ENCODE results near the gene VPS26A. TPM values are rescaled to one million over a fixed set of nuclear protein-coding genes. Genes with fewer than 3 reads are reported as not detected.

Gene VPS26A
- total and polyA plus RNA-seq, 2 donors (not counting 3 experiments of a cell fraction or from before 2014, with no cell fraction given) = 11.7 to 60.3 TPM

- no peaks in the 10 kb centered on the region for H3K36me3 ChIP-seq (ENCODE audit: control insufficient read depth in 2 of 2, extremely low read depth in 1 of 2, insufficient read depth in 2 of 2, low read length in 2 of 2)
- peaks cover 7% of the 10 kb centered on the region for H4K20me1 ChIP-seq (replicated peaks; ENCODE audit: control insufficient read depth, extremely low read depth, insufficient read depth, low read length)
- H2AFZ ChIP-seq (ENCODE audit: low read depth, low read length) = no peak overlapping the region
- ChIA-PET CTCF (interaction anchor here (1.3 to 5.2 kb wide), 3 partner anchors 120 to 287 kb away, joined by 4 to 51 read pairs (median 5); partner anchors contain the start of gene DDX21), POLR2A (no interaction called here)
- FAIRE-seq (no peak), DNase-seq (ENCODE audit: low read depth, low spot score) (no peak)
- no peaks in the 10 kb centered on the region for H3K9me1 ChIP-seq (replicated peaks; ENCODE audit: control insufficient read depth, extremely low read depth, insufficient read depth, low read length)
- no peaks in the 10 kb centered on the region for H3K27me3 ChIP-seq (ENCODE audit: control insufficient read depth in 2 of 2, insufficient read depth in 2 of 2, low read length in 2 of 2)
- no TSS peak for BruUV-seq (replicated peaks)
- TF ChIP-seq MAX (IDR thresholded peaks at IDR 0.05; ENCODE audit: insufficient read depth, insufficient read length) (no peak), POLR2AphosphoS5 (IDR thresholded peaks at IDR 0.05; ENCODE audit: insufficient read depth, low read depth, low read length) (no peak), POLR2A (IDR thresholded peaks at IDR 0.05; ENCODE audit: low read depth, low read length) (no peak), JUN (IDR thresholded peaks at IDR 0.05; ENCODE audit: borderline replicate concordance, insufficient read depth, insufficient read length, low read depth) (no peak), CTCF (IDR thresholded peaks at IDR 0.05; ENCODE audit: extremely low read depth in 1 of 2, insufficient read depth in 1 of 2, low read depth in 1 of 2, low read length in 2 of 2) (no peak), GATA2 (IDR thresholded peaks at IDR 0.05; ENCODE audit: insufficient read depth, insufficient read length, low read depth, low read length) (no peak), EZH2 (IDR thresholded peaks at IDR 0.05; ENCODE audit: borderline replicate concordance, low read depth, low read length, severe bottlenecking) (no peak), MYC (IDR thresholded peaks at IDR 0.05; ENCODE audit: low read depth, low read length) (no peak), FOS (IDR thresholded peaks at IDR 0.05; ENCODE audit: borderline replicate concordance, insufficient read depth, low read length) (no peak)
- H3K4me1 ChIP-seq (ENCODE audit: control insufficient read depth, extremely low read depth, insufficient read depth, low read length) = peaks cover 16% of the 10 kb centered on the region
- dilution Hi-C loops (cut with MboI; ENCODE audit: extremely low pct_ligation_motif_present, low sequenced_read_pairs) (no loop called here), intact Hi-C loops (cut with micrococcal nuclease) (loop anchor here (2.0 kb wide), 1 partner anchor 97 kb away; no protein-coding TSS in a partner anchor)
- H3K9me3 ChIP-seq (replicated peaks; ENCODE audit: control insufficient read depth, insufficient read depth, low read length) = no peaks in the 10 kb centered on the region
- peaks cover 58% of the 10 kb centered on the region for H3K79me2 ChIP-seq (ENCODE audit: control insufficient read depth, insufficient read depth, low read length)
- H3K4me3 ChIP-seq (replicated peaks in 1 of 3; ENCODE audit: insufficient read depth in 1 of 3, low read depth in 1 of 3, low read length in 3 of 3) = peak overlapping the region in 2 of 3 experiments; percentile 38 to 82
- no peak overlapping the region for H3K9ac ChIP-seq (replicated peaks; ENCODE audit: extremely low read depth, insufficient read depth, low read length)
- peak overlapping the region; percentile 89 for H3K4me2 ChIP-seq (ENCODE audit: insufficient read depth, low read length)
- no peak overlapping the region for H3K27ac ChIP-seq (ENCODE audit: insufficient read depth, low read depth, low read length)
Observed at GRCh38 chr10:69125554-69125953, 1.6 kb downstream of the VPS26A start.
